HepG2 (cell line): ENCODE data around the gene NOL4L. TPM values are rescaled to one million over a fixed set of nuclear protein-coding genes. Genes with fewer than 3 reads are reported as not detected.

Source experiments
- ASH2L ChIP-seq: fragments of 300-600, 200-600 bp; sonication (generic); IDR thresholded peaks from 2 replicates; pipeline ENCODE4 v1.7.0; 2017; ENCODE audit warnings: low read depth, mild to moderate bottlenecking, moderate library complexity, mixed read lengths, low read length; ENCODE audit not compliant: insufficient read length
- CENPX ChIP-seq: sonication (generic); formaldehyde crosslinking; IDR thresholded peaks from 2 replicates; pipeline ENCODE4 v1.9.0; 2021; ENCODE audit warnings: mild to moderate bottlenecking, missing genetic modification reagents, moderate library complexity
- DDIT3 ChIP-seq: sonication (generic); formaldehyde crosslinking; IDR thresholded peaks from 2 replicates; pipeline ENCODE4 v1.4.0; 2020; ENCODE audit warnings: mild to moderate bottlenecking, missing genetic modification reagents
- DRAP1 ChIP-seq: IDR thresholded peaks from 2 replicates; pipeline ENCODE4 v1.6.1; 2016; ENCODE audit warnings: missing genetic modification reagents, missing compliant biosample characterization
- ELF3 ChIP-seq: IDR thresholded peaks from 2 replicates; pipeline ENCODE4 v1.6.1; 2016; ENCODE audit warnings: missing genetic modification reagents, missing compliant biosample characterization
- GATA4 ChIP-seq: sonication (generic); IDR thresholded peaks from 2 replicates; pipeline ENCODE4 v1.6.1; 2016; ENCODE audit warnings: antibody characterized with exemption, low read depth, borderline replicate concordance
- HMGXB3 ChIP-seq: sonication (generic); formaldehyde crosslinking; IDR thresholded peaks from 2 replicates; pipeline ENCODE4 v1.4.0; 2020; ENCODE audit warnings: missing genetic modification reagents, borderline replicate concordance
- HOXA9 ChIP-seq: sonication (generic); formaldehyde crosslinking; IDR thresholded peaks from 2 replicates; pipeline ENCODE4 v1.8.1; 2022; ENCODE audit warnings: missing genetic modification reagents, mild to moderate bottlenecking, moderate library complexity, borderline replicate concordance
- JDP2 ChIP-seq: sonication (generic); formaldehyde crosslinking; IDR thresholded peaks from 2 replicates; pipeline ENCODE4 v1.8.1; 2022; ENCODE audit warnings: missing genetic modification reagents, borderline replicate concordance
- PCBP1 ChIP-seq: fragments of 200-400 bp; formaldehyde crosslinking; IDR thresholded peaks from 2 replicates; pipeline ENCODE4 v1.6.1; 2017; ENCODE audit warnings: mild to moderate bottlenecking, low read depth, low read length, borderline replicate concordance
- PCBP2 ChIP-seq: fragments of 200-400 bp; formaldehyde crosslinking; optimal IDR thresholded peaks from 2 replicates; pipeline ENCODE3; 2018; ENCODE audit warnings: low read length, low read depth; ENCODE audit not compliant: poor library complexity, severe bottlenecking
- PHF8 ChIP-seq: sonication (generic); formaldehyde crosslinking; IDR thresholded peaks from 2 replicates; pipeline ENCODE4 v1.5.0; 2020; ENCODE audit warnings: missing genetic modification reagents
- PREB ChIP-seq: sonication (generic); formaldehyde crosslinking; IDR thresholded peaks from 2 replicates; pipeline ENCODE4 v1.4.0; 2020; ENCODE audit warnings: missing genetic modification reagents
- ZBTB34 ChIP-seq: sonication (generic); formaldehyde crosslinking; IDR thresholded peaks from 2 replicates; pipeline ENCODE4 v1.8.0; 2022; ENCODE audit warnings: mild to moderate bottlenecking, missing genetic modification reagents
- ZNF101 ChIP-seq: sonication (generic); formaldehyde crosslinking; IDR thresholded peaks from 2 replicates; pipeline ENCODE4 v1.4.0; 2020; ENCODE audit warnings: mild to moderate bottlenecking, low read depth, missing genetic modification reagents, borderline replicate concordance
- ZNF343 ChIP-seq: sonication (generic); formaldehyde crosslinking; IDR thresholded peaks from 2 replicates; pipeline ENCODE4 v1.4.0; 2020; ENCODE audit warnings: mild to moderate bottlenecking, missing genetic modification reagents
- ZNF362 ChIP-seq: sonication (generic); formaldehyde crosslinking; IDR thresholded peaks from 2 replicates; pipeline ENCODE4 v1.4.0; 2020; ENCODE audit warnings: missing genetic modification reagents, mild to moderate bottlenecking, borderline replicate concordance
- ZNF44 ChIP-seq: sonication (generic); formaldehyde crosslinking; IDR thresholded peaks from 2 replicates; pipeline ENCODE4 v1.5.1; 2020; ENCODE audit warnings: mild to moderate bottlenecking, missing genetic modification reagents
- ZNF766 ChIP-seq: sonication (generic); formaldehyde crosslinking; IDR thresholded peaks from 2 replicates; pipeline ENCODE4 v1.5.0; 2020; ENCODE audit warnings: missing genetic modification reagents, borderline replicate concordance
- polyA plus RNA-seq, 8 experiments: library from polyadenylated mRNA; depleted of rRNA in 3 of 8; stranded (reverse) in 7 of 8; unstranded in 1 of 8; fragments of >200 nt; fragmentation: Illumina TruSeq in 4 of 8; extraction: Trizol in 4 of 8; gene quantifications; 2 replicates each; pipeline versions ENCODE4 v1.2.1 to v1.2.3, GENCODE V29; 2011 to 2016; ENCODE audit warnings: low read depth in 4 of 8, missing spikeins in 1 of 8, mixed read lengths in 1 of 8; ENCODE audit not compliant: insufficient read depth in 1 of 8
- total RNA-seq, 5 experiments: library from RNA; depleted of rRNA; stranded (reverse); fragments of >200 nt; fragmentation: Illumina TruSeq; extraction: Trizol; gene quantifications; 2 replicates each; pipeline ENCODE4 v1.2.3, GENCODE V29; 2016; ENCODE audit warnings: low read depth in 1 of 5

Gene NOL4L
- total and polyA plus RNA-seq, 2 of the 13 experiments (the other 11 are each of a cell fraction or from before 2014, with no cell fraction given), result 16.6 to 35.4 TPM

- TF ChIP-seq ASH2L (no peak), PCBP2 (no peak), HMGXB3 (CRISPR knock-in tag) (no peak), ZNF343 (no peak), PREB (CRISPR knock-in tag) (no peak), GATA4 (no peak), JDP2 (CRISPR knock-in tag) (no peak), ELF3 (CRISPR knock-in tag) (no peak), CENPX (CRISPR knock-in tag) (no peak), ZNF766 (CRISPR knock-in tag) (0 out of 2 replicates have a peak, but pooled peaks have one; percentile 15), DDIT3 (CRISPR knock-in tag) (no peak), PHF8 (CRISPR knock-in tag) (peak; percentile 24; the same call in 1 of the 2 replicates), HOXA9 (CRISPR knock-in tag) (no peak), PCBP1 (0 out of 2 replicates have a peak, but pooled peaks have one; percentile 69), DRAP1 (CRISPR knock-in tag) (no peak), ZBTB34 (no peak; the same call in 1 of the 2 replicates), ZNF44 (CRISPR knock-in tag) (no peak), ZNF362 (CRISPR knock-in tag) (no peak), ZNF101 (CRISPR knock-in tag) (no peak)
Observed at GRCh38 chr20:32582659-32583580, 2.2 kb downstream of the NOL4L start (continued).
